Mesenteric fat pad (tissue), 1 donor: ENCODE results near the gene B4GALT7. TPM values are rescaled to one million over a fixed set of nuclear protein-coding genes. Genes with fewer than 3 reads are reported as not detected.
A peak's percentile ranks its signal among the peaks of the same experiment; 100 is the strongest.
"Not testable (repeated sequence)": the region's sequence is repeated elsewhere in the genome, so short reads cannot be mapped to it uniquely, and the experiment has no call there.

ENCODE experiments used
- DNase-seq: peaks from one replicate; pipeline ENCODE4 v3.0.0-alpha.2; 2020; ENCODE audit warnings: low spot score
- long read RNA-seq: library from polyadenylated mRNA; unstranded; transcript quantifications from one replicate; pipeline ENCODE4 v2.0.0, GENCODE V29; 2020
- total RNA-seq: library from RNA; stranded (reverse); fragmentation: NEBNext Ultra II Directional; extraction: Animal tissue kit (Norgen Biotek cat#: 25700); gene quantifications from one replicate; pipeline ENCODE4 v1.2.1, GENCODE V29; 2021
- donor health status: DM: yes; HTN: yes; CAD: no.

B4GALT7 gene
- 28.8 TPM for total RNA-seq
- long read RNA-seq, transcript B4GALT7-201 (6 exons, 1,747 nt), result major isoform, 140 of 171 reads
- long read RNA-seq, partial matches to known transcripts, result 3 of 171 reads
- long read RNA-seq, other reads (novel, unspliced or antisense), result 22 of 171 reads

- DNase-seq, result peak; percentile 95
These were observed at the start of gene B4GALT7 for GRCh38 chr5:177599731-177600507. B4GALT7 (plus strand) TSS chr5:177600132; CDS start chr5:177600211, 79 bp downstream.

- DNase-seq, result no peak
These were observed 47.0 kb upstream of the B4GALT7 start for GRCh38 chr5:177552839-177553455.

GRCh38 chr5:177553671-177554429 is 46.1 kb upstream of the B4GALT7 start:
- DNase-seq, result no peak

- DNase-seq, result peak; percentile 99
These were observed 45.3 kb upstream of the B4GALT7 start, which contains the start of gene FAM193B for GRCh38 chr5:177554474-177555111. FAM193B (minus strand) TSS chr5:177554563; CDS start chr5:177554458, 105 bp downstream.

GRCh38 chr5:177555228-177555627 is 44.7 kb upstream of the B4GALT7 start:
- no peak for DNase-seq

- DNase-seq, result no peak
These were observed 44.3 kb upstream of the B4GALT7 start for GRCh38 chr5:177555665-177556064.

GRCh38 chr5:177557041-177557647 is 42.8 kb upstream of the B4GALT7 start:
- no peak for DNase-seq

- DNase-seq, result no peak
These were observed 42.1 kb upstream of the B4GALT7 start for GRCh38 chr5:177557796-177558195.

- DNase-seq, result not testable (repeated sequence)
These were observed 40.4 kb upstream of the B4GALT7 start for GRCh38 chr5:177559446-177559941.

- no peak for DNase-seq
These were observed 34.9 kb upstream of the B4GALT7 start for GRCh38 chr5:177565046-177565445.

GRCh38 chr5:177568326-177568725 is 31.6 kb upstream of the B4GALT7 start:
- DNase-seq, result no peak

- DNase-seq, result no peak
These were observed 30.0 kb upstream of the B4GALT7 start for GRCh38 chr5:177569894-177570293.

GRCh38 chr5:177575488-177575887 is 24.4 kb upstream of the B4GALT7 start:
- DNase-seq, result no peak

- no peak for DNase-seq
These were observed 23.8 kb upstream of the B4GALT7 start for GRCh38 chr5:177576169-177576568.

GRCh38 chr5:177578316-177578715 is 21.6 kb upstream of the B4GALT7 start:
- DNase-seq, result no peak

- no peak for DNase-seq
These were observed 11.5 kb upstream of the B4GALT7 start for GRCh38 chr5:177588413-177588909.

- no peak for DNase-seq
These were observed 9.5 kb upstream of the B4GALT7 start for GRCh38 chr5:177590406-177590805.

GRCh38 chr5:177591690-177592009 is 8.3 kb upstream of the B4GALT7 start:
- no peak for DNase-seq

- peak; percentile 97 for DNase-seq
These were observed 7.7 kb upstream of the B4GALT7 start, which contains the start of gene TMED9 for GRCh38 chr5:177592010-177592834. TMED9 (plus strand) TSS chr5:177592203; CDS start chr5:177592215, 12 bp downstream.
